Activated T-cell treated with anti-CD3 and anti-CD28 coated beads, Interleukin-2, amount 50 U/mL, for 72 hours (primary cell): ENCODE results near the gene GOT1. TPM values are rescaled to one million over a fixed set of nuclear protein-coding genes. Genes with fewer than 3 reads are reported as not detected.

Source experiments
- ATAC-seq, 2 donors: fragments of 150-1000 bp; cut with Tn5 transposase; replicated peaks in 1 of 2; 2 replicates each; pipeline ENCODE4 v1.10.0; 2021; ENCODE audit warnings: moderate library complexity in 2 of 2, mild to moderate bottlenecking in 1 of 2
- DNase-seq, 2 donors: peaks; one replicate each; pipeline ENCODE4 v3.0.0; 2021 to 2022; ENCODE audit warnings: mixed read lengths in 1 of 2
- H3K27ac Mint-ChIP-seq: one replicate; pipeline ENCODE4 v1.8.0; 2022; ENCODE audit warnings: mild to moderate bottlenecking, moderate library complexity, mixed read lengths
- H3K27me3 Mint-ChIP-seq: one replicate; pipeline ENCODE4 v1.8.0; 2022; ENCODE audit warnings: low read depth, mixed read lengths
- H3K36me3 Mint-ChIP-seq, 2 donors: one replicate each; pipeline ENCODE4 v1.8.0; 2022; ENCODE audit warnings: mixed read lengths in 2 of 2, mild to moderate bottlenecking in 1 of 2; ENCODE audit not compliant: insufficient read depth in 2 of 2
- H3K4me1 Mint-ChIP-seq: one replicate; pipeline ENCODE4 v1.8.0; 2022; ENCODE audit warnings: low read depth, mixed read lengths
- H3K4me3 Mint-ChIP-seq, 2 donors: one replicate each; pipeline ENCODE4 v1.8.0; 2022; ENCODE audit warnings: mild to moderate bottlenecking in 2 of 2, mixed read lengths in 2 of 2, moderate library complexity in 2 of 2
- H3K9me3 Mint-ChIP-seq, 2 donors: one replicate each; pipeline ENCODE4 v1.8.0; 2022; ENCODE audit warnings: mixed read lengths in 2 of 2
- total RNA-seq, 2 donors: library from RNA; stranded (reverse); gene quantifications; one replicate each; pipeline ENCODE4 v1.2.3, GENCODE V29; 2022

Gene GOT1
- total RNA-seq, 2 donors from 2014 or later, result 101 to 103 TPM

DNA sequence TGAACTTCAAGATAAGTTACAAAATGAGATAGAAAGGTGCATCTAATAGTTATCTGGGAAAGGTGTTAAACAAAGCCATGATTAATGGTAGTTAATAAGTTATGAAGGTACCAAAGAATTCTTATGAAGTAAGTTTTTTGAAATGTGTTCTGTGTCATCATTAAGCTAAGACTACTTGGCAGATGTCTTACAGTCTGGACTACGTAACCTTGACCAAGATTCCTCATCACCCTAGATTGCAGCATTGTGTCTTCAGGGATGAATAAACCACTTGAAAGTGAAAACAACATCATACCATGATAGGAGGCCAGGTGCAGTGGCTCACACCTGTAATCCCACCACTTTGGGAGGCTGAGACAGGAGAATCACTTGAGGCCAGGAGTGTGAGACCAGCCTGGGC, 48.2 kb downstream of the GOT1 start:
- no peaks in the 10 kb centered on the region for H3K9me3 Mint-ChIP-seq
- DNase-seq, result no peak
- no peak for ATAC-seq
- no peaks in the 10 kb centered on the region for H3K36me3 Mint-ChIP-seq
- H3K4me3 Mint-ChIP-seq, result no peak overlapping the region
- H3K27ac Mint-ChIP-seq, result no peak overlapping the region
- H3K27me3 Mint-ChIP-seq, result peaks cover 7% of the 10 kb centered on the region
- no peaks in the 10 kb centered on the region for H3K4me1 Mint-ChIP-seq

DNA sequence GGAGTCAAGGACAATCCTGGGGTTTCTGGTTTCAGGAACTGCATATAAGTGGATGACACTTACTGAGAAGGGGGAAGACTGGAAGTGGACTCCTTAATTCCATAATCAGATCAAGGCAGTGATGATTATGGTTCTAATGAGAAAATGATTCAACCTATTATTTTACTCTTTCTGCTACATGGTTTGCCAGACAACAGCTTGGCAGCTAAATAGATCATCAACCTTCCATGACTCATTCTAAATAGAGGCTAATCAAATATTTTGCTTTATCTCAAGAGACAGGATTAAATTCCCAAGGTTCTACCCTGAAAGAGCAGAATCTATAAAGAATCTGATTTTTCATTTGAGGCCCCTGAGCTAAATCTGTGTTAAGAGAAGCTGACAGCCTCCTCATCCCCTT, 55.0 kb downstream of the GOT1 start:
- DNase-seq (no peak), ATAC-seq (no peak)
- peaks cover 44% of the 10 kb centered on the region for H3K27me3 Mint-ChIP-seq
- H3K4me3 Mint-ChIP-seq, result no peak overlapping the region
- H3K9me3 Mint-ChIP-seq, result no peaks in the 10 kb centered on the region
- peaks cover 13% of the 10 kb centered on the region for H3K4me1 Mint-ChIP-seq
- H3K27ac Mint-ChIP-seq, result no peak overlapping the region
- H3K36me3 Mint-ChIP-seq, result no peaks in the 10 kb centered on the region

DNA sequence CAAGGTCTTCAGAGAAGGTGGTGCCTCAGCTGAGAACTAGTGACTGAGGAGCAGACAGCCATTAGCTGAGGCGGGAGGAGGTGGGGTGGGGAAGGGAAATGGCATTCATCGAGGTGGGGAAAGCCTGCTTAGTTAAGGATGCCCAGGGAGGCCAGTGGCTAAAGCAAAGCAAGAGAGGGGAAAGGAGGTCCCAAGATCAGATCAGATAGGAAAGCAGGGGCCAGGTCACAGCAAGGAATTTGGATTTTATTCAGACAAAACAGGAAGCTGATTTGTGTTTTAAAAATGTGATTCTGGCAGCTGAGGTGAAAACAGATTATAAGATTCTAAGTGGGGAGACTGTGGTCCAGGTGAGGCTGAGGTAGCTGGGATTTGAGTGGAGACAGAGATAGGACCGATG, 55.5 kb downstream of the GOT1 start:
- Mint-ChIP-seq H3K27me3 (peaks cover 45% of the 10 kb centered on the region), H3K9me3 (no peaks in the 10 kb centered on the region), H3K27ac (no peak overlapping the region), H3K4me3 (no peak overlapping the region), H3K36me3 (no peaks in the 10 kb centered on the region), H3K4me1 (peaks cover 13% of the 10 kb centered on the region)
- DNase-seq (no peak), ATAC-seq (no peak)

DNA sequence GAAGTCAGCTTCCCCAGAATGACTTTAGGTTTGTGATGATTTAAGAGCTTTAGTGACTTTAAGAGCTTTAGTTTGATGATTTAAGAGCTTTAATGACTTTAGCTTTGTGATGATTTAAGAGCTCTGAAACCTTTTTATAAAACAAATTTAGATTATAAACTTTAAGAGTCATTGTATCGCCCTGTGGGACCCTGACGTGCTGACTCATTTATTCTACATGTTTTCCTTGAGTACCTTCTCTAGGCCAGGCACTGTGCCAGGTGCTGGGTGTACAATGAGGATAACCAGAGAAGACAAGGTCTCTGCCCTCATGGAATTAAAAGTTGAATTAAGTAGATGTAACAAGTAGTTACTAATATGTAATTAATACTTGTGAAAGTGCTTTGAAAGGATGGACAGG, 55.9 kb downstream of the GOT1 start:
- H3K4me3 Mint-ChIP-seq, result no peak overlapping the region
- no peaks in the 10 kb centered on the region for H3K36me3 Mint-ChIP-seq
- no peaks in the 10 kb centered on the region for H3K9me3 Mint-ChIP-seq
- no peak overlapping the region for H3K27ac Mint-ChIP-seq
- H3K27me3 Mint-ChIP-seq, result peaks cover 49% of the 10 kb centered on the region
- H3K4me1 Mint-ChIP-seq, result peaks cover 13% of the 10 kb centered on the region
- ATAC-seq (no peak), DNase-seq (no peak)

DNA sequence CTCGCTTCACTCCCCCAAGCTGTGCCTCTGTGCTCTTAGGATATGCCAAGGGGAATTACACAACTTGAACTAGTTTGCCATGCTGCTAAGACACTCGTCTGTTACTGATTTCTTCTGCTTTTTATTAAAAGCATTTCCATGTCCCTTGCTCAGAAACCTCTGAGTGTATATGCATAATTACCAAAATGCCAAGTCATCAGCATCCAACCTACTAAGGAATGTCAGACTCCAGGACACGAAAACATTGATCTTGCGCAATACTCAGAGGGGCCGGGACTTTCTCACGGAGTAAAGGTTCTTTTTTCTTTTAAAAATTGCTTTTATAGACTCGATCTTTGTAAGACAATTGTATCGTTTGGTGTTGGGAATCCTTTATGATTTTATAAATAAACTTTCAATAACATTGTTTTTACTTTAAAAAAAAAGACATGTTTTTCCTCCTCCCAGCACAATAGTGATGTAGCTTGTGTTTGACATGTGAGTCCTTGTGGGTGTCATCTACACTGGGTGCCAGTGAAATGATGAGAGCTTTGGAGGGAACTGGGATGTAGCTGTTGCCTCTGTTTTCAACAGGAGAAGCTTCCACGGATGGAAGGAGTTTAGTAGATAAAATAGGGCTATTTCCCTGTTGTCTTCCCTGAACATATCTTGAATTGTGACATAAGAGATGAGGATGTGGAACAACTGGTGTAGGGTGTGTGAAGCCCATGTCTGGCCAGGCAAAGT, 57.7 kb downstream of the GOT1 start:
- no peak for ATAC-seq
- Mint-ChIP-seq H3K4me1 (peaks cover 13% of the 10 kb centered on the region), H3K36me3 (no peaks in the 10 kb centered on the region), H3K27ac (no peak overlapping the region), H3K4me3 (no peak overlapping the region), H3K27me3 (peaks cover 67% of the 10 kb centered on the region), H3K9me3 (no peaks in the 10 kb centered on the region)
- DNase-seq, result no peak

DNA sequence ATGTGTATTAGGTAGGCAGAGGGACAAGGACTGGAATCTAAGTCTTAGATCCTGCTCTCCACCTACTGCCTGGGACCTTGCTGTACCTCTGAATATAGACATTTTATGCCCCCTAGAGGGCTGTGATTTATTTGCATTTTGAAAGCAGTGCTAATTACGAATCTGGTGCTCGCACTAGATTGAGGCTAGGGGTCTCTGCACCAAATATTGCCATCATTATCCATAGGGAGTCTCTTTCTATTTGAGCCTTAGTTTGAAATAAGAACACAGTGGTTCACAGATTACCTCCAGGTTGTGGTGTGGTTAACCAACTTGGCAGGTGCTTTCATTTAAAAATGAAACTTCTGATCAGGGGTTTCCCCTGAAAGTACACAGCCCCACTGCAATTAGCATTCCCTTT, 59.4 kb downstream of the GOT1 start:
- H3K27me3 Mint-ChIP-seq, result peaks cover 84% of the 10 kb centered on the region
- peaks cover 13% of the 10 kb centered on the region for H3K4me1 Mint-ChIP-seq
- ATAC-seq (peak; percentile 32 to 61), DNase-seq (no peak)
- H3K9me3 Mint-ChIP-seq, result no peaks in the 10 kb centered on the region
- no peak overlapping the region for H3K27ac Mint-ChIP-seq
- H3K4me3 Mint-ChIP-seq, result no peak overlapping the region
- no peaks in the 10 kb centered on the region for H3K36me3 Mint-ChIP-seq

DNA sequence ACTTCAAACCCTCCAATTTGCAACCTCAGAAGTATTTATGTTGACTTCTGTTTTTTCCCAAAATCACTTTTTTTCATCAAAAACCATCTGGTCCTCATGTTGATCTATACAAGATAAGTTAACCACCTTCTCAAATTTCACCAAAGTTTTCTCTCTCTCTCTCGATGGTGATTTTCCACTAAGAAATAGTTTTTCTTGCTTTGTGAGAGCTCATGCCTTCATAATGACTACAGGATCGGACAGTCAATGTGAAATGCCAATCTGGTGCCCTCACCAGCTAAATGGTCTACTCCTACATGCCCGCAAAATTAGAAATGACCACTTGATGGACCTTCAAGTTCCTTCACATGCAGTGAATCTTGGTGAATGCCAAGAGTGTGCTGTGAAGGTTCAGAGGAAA, 60.9 kb downstream of the GOT1 start:
- Mint-ChIP-seq H3K4me1 (peaks cover 13% of the 10 kb centered on the region), H3K27me3 (peaks cover 87% of the 10 kb centered on the region), H3K4me3 (no peak overlapping the region), H3K36me3 (no peaks in the 10 kb centered on the region), H3K9me3 (no peaks in the 10 kb centered on the region), H3K27ac (no peak overlapping the region)
- DNase-seq, result no peak
- no peak for ATAC-seq

DNA sequence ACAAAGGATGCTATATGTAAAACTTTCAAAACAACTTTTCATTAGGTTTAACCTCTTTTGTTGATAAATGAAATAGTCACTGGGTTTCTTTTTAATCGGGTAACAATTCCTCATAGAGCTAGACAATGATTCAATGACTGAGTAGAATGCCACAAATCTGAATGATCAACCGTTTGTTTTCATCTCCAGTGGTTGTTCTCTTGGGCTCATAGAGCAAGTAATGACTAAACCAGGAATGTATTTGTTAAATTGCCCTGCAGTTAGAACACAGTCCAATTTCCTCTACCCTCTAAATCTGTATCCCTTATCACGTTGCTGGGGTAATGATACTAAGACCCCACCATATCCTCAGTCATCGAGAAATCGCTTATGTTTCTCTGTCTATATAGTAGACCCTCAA, 61.3 kb downstream of the GOT1 start:
- DNase-seq, result no peak
- Mint-ChIP-seq H3K4me1 (peaks cover 13% of the 10 kb centered on the region), H3K4me3 (no peak overlapping the region), H3K9me3 (no peaks in the 10 kb centered on the region), H3K27ac (no peak overlapping the region), H3K27me3 (peaks cover 83% of the 10 kb centered on the region), H3K36me3 (no peaks in the 10 kb centered on the region)
- no peak for ATAC-seq

DNA sequence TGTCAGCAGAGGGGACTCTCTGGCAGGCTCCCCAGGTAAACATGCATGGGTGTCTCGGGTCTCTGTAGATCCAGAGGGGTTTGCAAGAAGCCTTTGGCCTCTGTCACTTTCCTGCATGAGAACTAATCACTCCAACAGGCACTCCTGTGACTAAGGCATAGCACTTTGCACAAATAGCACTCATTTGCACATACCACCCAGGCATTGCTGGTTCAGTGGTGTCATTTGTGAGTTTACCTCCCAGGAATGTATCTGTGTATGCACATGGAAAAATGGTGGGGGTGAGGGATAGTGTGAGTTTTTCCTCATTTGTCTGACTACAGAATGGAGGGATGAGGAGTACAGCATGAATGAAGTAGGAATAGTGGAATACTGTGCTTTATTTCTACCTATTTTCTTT, 61.8 kb downstream of the GOT1 start:
- H3K27ac Mint-ChIP-seq, result no peak overlapping the region
- no peaks in the 10 kb centered on the region for H3K9me3 Mint-ChIP-seq
- ATAC-seq (no peak), DNase-seq (no peak)
- peaks cover 79% of the 10 kb centered on the region for H3K27me3 Mint-ChIP-seq
- no peaks in the 10 kb centered on the region for H3K36me3 Mint-ChIP-seq
- H3K4me3 Mint-ChIP-seq, result no peak overlapping the region
- H3K4me1 Mint-ChIP-seq, result peaks cover 13% of the 10 kb centered on the region

DNA sequence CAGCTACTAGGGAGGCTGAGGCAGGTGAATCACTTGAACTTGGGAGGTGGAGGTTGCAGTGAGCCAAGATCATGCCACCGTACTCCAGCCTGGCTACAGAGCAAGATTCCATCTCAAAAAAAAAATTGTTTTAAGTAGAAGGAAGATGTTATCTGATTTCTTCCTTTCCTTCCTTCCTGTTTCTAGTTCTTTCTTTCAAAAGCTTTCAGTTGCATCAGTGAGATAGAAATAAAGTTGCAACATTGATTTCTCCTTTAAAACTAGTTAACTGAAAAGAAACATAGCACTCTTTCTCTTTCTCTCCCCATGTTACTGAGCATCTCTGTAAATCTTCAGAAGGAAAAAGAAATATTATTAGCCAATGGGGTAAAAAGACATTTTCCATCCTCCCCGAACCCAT, 63.8 kb downstream of the GOT1 start:
- Mint-ChIP-seq H3K27me3 (peaks cover 59% of the 10 kb centered on the region), H3K4me3 (no peak overlapping the region), H3K9me3 (no peaks in the 10 kb centered on the region), H3K36me3 (no peaks in the 10 kb centered on the region), H3K4me1 (peaks cover 11% of the 10 kb centered on the region), H3K27ac (no peak overlapping the region)
- DNase-seq (no peak), ATAC-seq (no peak)

DNA sequence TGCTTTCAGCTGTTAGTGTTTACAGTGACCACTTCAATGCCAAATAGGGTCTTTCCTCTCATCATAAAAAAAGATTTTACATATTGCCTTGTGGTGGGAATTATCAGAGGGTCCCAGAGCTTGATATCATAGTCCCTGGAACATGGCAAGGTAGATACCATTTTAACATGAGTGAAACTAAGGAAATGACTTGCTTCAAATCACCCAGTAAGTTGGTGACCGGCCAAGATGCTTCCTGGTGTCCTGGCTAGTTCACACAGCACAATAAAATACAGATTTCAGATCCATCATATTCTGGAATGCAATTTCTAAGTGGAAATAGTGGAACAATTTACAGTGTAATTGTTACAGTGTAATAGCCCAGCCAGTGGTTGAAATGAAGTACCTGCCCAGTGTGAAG, 64.7 kb downstream of the GOT1 start:
- Mint-ChIP-seq H3K4me1 (peaks cover 1% of the 10 kb centered on the region), H3K27ac (no peak overlapping the region), H3K9me3 (no peaks in the 10 kb centered on the region), H3K36me3 (no peaks in the 10 kb centered on the region), H3K27me3 (peaks cover 51% of the 10 kb centered on the region), H3K4me3 (no peak overlapping the region)
- DNase-seq (no peak), ATAC-seq (no peak)

DNA sequence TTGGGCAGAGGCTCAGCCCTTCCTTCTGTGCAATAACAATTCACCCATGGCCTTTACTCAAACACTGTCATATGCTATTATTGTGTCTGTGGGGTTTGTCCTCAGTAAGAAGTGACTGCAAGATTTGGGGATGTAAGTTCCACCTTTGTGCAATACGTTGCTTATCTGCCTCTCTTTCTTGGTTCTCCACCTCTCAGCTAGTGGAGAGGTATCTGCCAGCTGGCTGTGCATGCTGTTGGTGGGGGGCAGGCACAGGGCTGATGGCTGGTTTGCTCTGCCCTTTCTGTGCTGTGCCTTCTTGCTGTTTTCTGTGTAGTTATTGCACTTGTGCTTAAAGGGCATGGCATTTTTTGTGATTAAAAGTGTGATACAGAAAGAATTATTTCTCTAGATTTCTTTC, 65.1 kb downstream of the GOT1 start:
- Mint-ChIP-seq H3K4me3 (no peak overlapping the region), H3K36me3 (no peaks in the 10 kb centered on the region), H3K27me3 (peaks cover 51% of the 10 kb centered on the region), H3K9me3 (no peaks in the 10 kb centered on the region), H3K4me1 (no peaks in the 10 kb centered on the region), H3K27ac (no peak overlapping the region)
- DNase-seq (no peak), ATAC-seq (no peak)

DNA sequence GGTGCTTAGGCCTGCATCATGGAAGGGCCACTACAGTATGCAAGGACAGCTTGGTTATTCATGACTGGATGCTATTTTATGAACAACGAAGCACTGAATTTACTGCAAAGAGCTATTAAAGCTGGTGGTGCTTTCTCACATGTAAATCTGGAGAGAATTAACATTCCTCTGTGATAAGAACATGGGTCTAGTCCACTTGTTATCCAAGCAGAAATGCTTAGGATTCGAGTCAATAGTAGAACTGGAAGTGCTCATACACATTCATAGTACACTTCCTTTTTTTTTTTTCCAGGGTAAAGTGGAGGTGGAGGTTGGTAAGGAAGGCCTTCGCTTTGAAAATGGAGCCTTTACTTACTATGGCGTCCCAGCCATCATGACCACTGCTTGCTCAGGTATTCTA, 66.3 kb downstream of the GOT1 start:
- DNase-seq (no peak), ATAC-seq (no peak)
- no peak overlapping the region for H3K4me3 Mint-ChIP-seq
- no peak overlapping the region for H3K27ac Mint-ChIP-seq
- H3K36me3 Mint-ChIP-seq, result no peaks in the 10 kb centered on the region
- peaks cover 42% of the 10 kb centered on the region for H3K27me3 Mint-ChIP-seq
- no peaks in the 10 kb centered on the region for H3K4me1 Mint-ChIP-seq
- H3K9me3 Mint-ChIP-seq, result no peaks in the 10 kb centered on the region

DNA sequence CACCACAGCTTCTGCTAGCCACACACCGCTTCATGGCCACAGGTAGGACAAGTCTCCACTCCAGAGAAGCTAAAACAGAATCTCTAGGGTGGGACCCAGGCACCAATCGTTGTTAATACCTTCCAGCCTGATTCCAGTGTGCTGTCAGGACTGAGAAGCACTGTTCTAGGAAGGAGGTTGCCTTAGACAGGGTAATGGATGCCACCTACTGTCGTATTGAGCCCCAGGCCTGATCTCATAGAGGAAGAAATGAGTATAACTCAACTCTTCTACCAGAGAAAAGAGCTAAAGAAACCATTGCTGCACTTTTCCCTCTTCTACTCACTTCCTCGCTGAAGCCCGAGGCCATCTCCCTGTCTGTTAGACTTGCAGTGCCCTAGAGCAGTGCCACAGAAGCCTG, 69.5 kb downstream of the GOT1 start:
- DNase-seq, result no peak
- no peak for ATAC-seq
- H3K4me1 Mint-ChIP-seq, result no peaks in the 10 kb centered on the region
- peaks cover 11% of the 10 kb centered on the region for H3K27me3 Mint-ChIP-seq
- no peak overlapping the region for H3K4me3 Mint-ChIP-seq
- H3K27ac Mint-ChIP-seq, result no peak overlapping the region
- no peaks in the 10 kb centered on the region for H3K36me3 Mint-ChIP-seq
- no peaks in the 10 kb centered on the region for H3K9me3 Mint-ChIP-seq
